Keratinocyte (primary cell): ENCODE measurements around the gene TENM3.

Experiments
- CTCF ChIP-seq, 3 experiments: IDR thresholded peaks in 1 of 3; conservative IDR thresholded peaks in 1 of 3; optimal IDR thresholded peaks in 1 of 3; 2 replicates in 2 of 3; 3 replicates in 1 of 3; pipeline versions ENCODE3 to v1.5.1; 2011; ENCODE audit warnings: low read length in 3 of 3, mild to moderate bottlenecking in 3 of 3, moderate library complexity in 2 of 3, control low read depth in 1 of 3, inconsistent platforms in 1 of 3; ENCODE audit not compliant: insufficient read depth in 2 of 3; ENCODE audit errors: extremely low read depth in 1 of 3
- EZH2 ChIP-seq: IDR thresholded peaks from one replicate; pipeline ENCODE4 v1.6.1; 2012; ENCODE audit warnings: inconsistent platforms, mild to moderate bottlenecking, low read length, moderate library complexity

GRCh38 chr4:182513587-182514291, 270.5 kb downstream of the TENM3 start:
- TF ChIP-seq EZH2: no peak
- TF ChIP-seq CTCF (optimal IDR thresholded peaks at IDR 0.05 in 1 of 3, IDR thresholded peaks at IDR 0.05 in 1 of 3, conservative IDR thresholded peaks at IDR 0.05 in 1 of 3; ENCODE audit: extremely low read depth in 1 of 3, insufficient read depth in 2 of 3, low read length in 3 of 3): no peak
